Neuronal stem cell (in vitro differentiated cells): Measurements from ENCODE around the gene SHBG.

Experiments
- DNase-seq: peaks from one replicate; pipeline ENCODE4 v3.0.0-alpha.2; 2013; ENCODE audit warnings: low spot score
- H2AFZ ChIP-seq: one replicate; pipeline ENCODE4 v1.6.1; 2013; ENCODE audit warnings: mild to moderate bottlenecking, low read length, inconsistent platforms
- H2AK5ac ChIP-seq: 2 replicates; pipeline ENCODE4 v1.6.1; 2013; ENCODE audit warnings: low read depth, mild to moderate bottlenecking, inconsistent platforms, low read length, moderate library complexity, mixed read lengths
- H2BK120ac ChIP-seq: 2 replicates; pipeline ENCODE4 v1.6.1; 2013; ENCODE audit warnings: low read depth, mild to moderate bottlenecking, inconsistent platforms, low read length, moderate library complexity, mixed read lengths
- H2BK12ac ChIP-seq: one replicate; pipeline ENCODE4 v1.6.1; 2013; ENCODE audit warnings: low read length, inconsistent platforms
- H2BK15ac ChIP-seq: 2 replicates; pipeline ENCODE4 v1.6.1; 2013; ENCODE audit warnings: mild to moderate bottlenecking, low read length, inconsistent platforms, mixed read lengths
- H2BK5ac ChIP-seq: one replicate; pipeline ENCODE4 v1.6.1; 2013; ENCODE audit warnings: inconsistent platforms, mild to moderate bottlenecking, low read length, moderate library complexity
- H3K14ac ChIP-seq: one replicate; pipeline ENCODE4 v1.6.1; 2013; ENCODE audit warnings: low read length, inconsistent platforms
- H3K18ac ChIP-seq: 2 replicates; pipeline ENCODE4 v1.6.1; 2013; ENCODE audit warnings: low read length, inconsistent platforms
- H3K23ac ChIP-seq: 2 replicates; pipeline ENCODE4 v1.6.1; 2013; ENCODE audit warnings: low read depth, mild to moderate bottlenecking, mixed read lengths, low read length, inconsistent platforms; ENCODE audit not compliant: poor library complexity
- H3K27ac ChIP-seq: replicated peaks from 3 replicates; pipeline ENCODE4 v1.5.1; 2013; ENCODE audit warnings: low read length, inconsistent platforms
- H3K27me3 ChIP-seq, 3 experiments: 2 replicates each; pipeline ENCODE4 v1.6.1; 2013; ENCODE audit warnings: low read length in 3 of 3, mild to moderate bottlenecking in 2 of 3, inconsistent platforms in 1 of 3, low read depth in 1 of 3, mixed read lengths in 1 of 3, moderate library complexity in 1 of 3; ENCODE audit not compliant: control insufficient read depth in 3 of 3, insufficient read depth in 3 of 3
- H3K36me3 ChIP-seq, 2 donors: replicated peaks in 1 of 2; 2 replicates each; pipeline ENCODE4 v1.6.1; 2013; ENCODE audit warnings: low read length in 2 of 2; ENCODE audit not compliant: control insufficient read depth in 2 of 2, insufficient read depth in 2 of 2
- H3K4ac ChIP-seq: 2 replicates; pipeline ENCODE4 v1.6.1; 2013; ENCODE audit warnings: inconsistent platforms, mild to moderate bottlenecking, low read length, moderate library complexity
- H3K4me1 ChIP-seq, 2 donors: 1 replicate in 1 of 2; 2 replicates in 1 of 2; pipeline ENCODE4 v1.6.1; 2013; ENCODE audit warnings: low read length in 2 of 2, low read depth in 1 of 2; ENCODE audit not compliant: control insufficient read depth in 2 of 2, insufficient read depth in 1 of 2
- H3K4me2 ChIP-seq: one replicate; pipeline ENCODE4 v1.6.1; 2013; ENCODE audit warnings: mild to moderate bottlenecking, low read length, inconsistent platforms; ENCODE audit not compliant: insufficient read depth, poor library complexity, severe bottlenecking
- H3K4me3 ChIP-seq, 2 donors: 2 replicates each; pipeline ENCODE4 v1.5.1; 2013; ENCODE audit warnings: low read length in 2 of 2, mild to moderate bottlenecking in 2 of 2, inconsistent platforms in 1 of 2, moderate library complexity in 1 of 2
- H3K79me1 ChIP-seq: one replicate; pipeline ENCODE4 v1.6.1; 2013; ENCODE audit warnings: low read depth, mild to moderate bottlenecking, inconsistent platforms, low read length, moderate library complexity
- H3K9ac ChIP-seq: one replicate; pipeline ENCODE4 v1.6.1; 2013; ENCODE audit warnings: mild to moderate bottlenecking, low read depth, low read length, inconsistent platforms; ENCODE audit not compliant: poor library complexity
- H3K9me3 ChIP-seq, 2 donors: replicated peaks in 1 of 2; 2 replicates each; pipeline versions ENCODE3 to v1.6.1; 2013; ENCODE audit warnings: low read length in 2 of 2, mild to moderate bottlenecking in 2 of 2, inconsistent platforms in 1 of 2, low read depth in 1 of 2, mixed read lengths in 1 of 2, moderate library complexity in 1 of 2; ENCODE audit not compliant: control insufficient read depth in 2 of 2, insufficient read depth in 1 of 2
- H4K8ac ChIP-seq: one replicate; pipeline ENCODE4 v1.6.1; 2013; ENCODE audit warnings: low read depth, mild to moderate bottlenecking, inconsistent platforms, low read length, moderate library complexity
- H4K91ac ChIP-seq: one replicate; pipeline ENCODE4 v1.6.1; 2013; ENCODE audit warnings: low read length, low read depth, mild to moderate bottlenecking, inconsistent platforms; ENCODE audit not compliant: poor library complexity
- WGBS, 2 donors: extraction: QIAGEN DNeasy Blood & Tissue Kit; methylation state at CpG; one replicate each; pipeline ENCODE4 v1.1.7; 2013; ENCODE audit warnings: missing lambda C conversion rate in 2 of 2, mixed read lengths in 1 of 2; ENCODE audit not compliant: insufficient read length in 2 of 2, insufficient replicate concordance in 1 of 2; ENCODE audit errors: extremely low coverage in 2 of 2; 5-methylcytosine and 5-hydroxymethylcytosine counted together

Gene SHBG

GRCh38 chr17:7631398-7632380, 1.8 kb downstream of the SHBG start:
- no peak overlapping the region for H2AFZ ChIP-seq
- no peaks in the 10 kb centered on the region for H3K9me3 ChIP-seq
- H3K4me2 ChIP-seq = no peak overlapping the region
- DNase-seq = no peak
- H3K14ac ChIP-seq = no peak overlapping the region
- peaks cover 9 to 27% of the 10 kb centered on the region in 2 donors for H3K4me1 ChIP-seq
- no peak overlapping the region for H4K91ac ChIP-seq
- no peak overlapping the region for H4K8ac ChIP-seq
- H2BK120ac ChIP-seq = no peak overlapping the region
- H2BK15ac ChIP-seq = no peak overlapping the region
- peak overlapping the region; percentile 99 for H2AK5ac ChIP-seq
- no peaks in the 10 kb centered on the region for H3K79me1 ChIP-seq
- H3K9ac ChIP-seq = peak overlapping the region; percentile 30
- no peaks in the 10 kb centered on the region for H3K36me3 ChIP-seq
- no peak overlapping the region for H3K4ac ChIP-seq
- H3K27ac ChIP-seq = no peak overlapping the region
- H3K23ac ChIP-seq = no peak overlapping the region
- no peaks in the 10 kb centered on the region for H3K27me3 ChIP-seq
- H2BK5ac ChIP-seq = peak overlapping the region; percentile 16
- H3K18ac ChIP-seq = no peak overlapping the region
- H3K4me3 ChIP-seq = no peak overlapping the region
- no peak overlapping the region for H2BK12ac ChIP-seq
- no CpG with 5 or more reads among the region's 11 CpGs for WGBS, 2 donors

- no peak overlapping the region for H3K4ac ChIP-seq
- no peaks in the 10 kb centered on the region for H3K27me3 ChIP-seq
- no peaks in the 10 kb centered on the region for H3K79me1 ChIP-seq
- no peak overlapping the region for H4K91ac ChIP-seq
- no peak overlapping the region for H3K4me2 ChIP-seq
- H2BK5ac ChIP-seq = no peak overlapping the region
- no peaks in the 10 kb centered on the region for H3K36me3 ChIP-seq
- no peak overlapping the region for H4K8ac ChIP-seq
- H2BK120ac ChIP-seq = no peak overlapping the region
- no CpG with 5 or more reads among the region's 6 CpGs for WGBS, 2 donors
- H3K4me3 ChIP-seq = no peak overlapping the region
- H3K27ac ChIP-seq = no peak overlapping the region
- peak overlapping the region; percentile 65 for H3K9ac ChIP-seq
- no peak overlapping the region for H2AK5ac ChIP-seq
- H3K14ac ChIP-seq = no peak overlapping the region
- peaks cover 7 to 27% of the 10 kb centered on the region in 2 donors for H3K4me1 ChIP-seq
- no peaks in the 10 kb centered on the region for H3K9me3 ChIP-seq
- H2AFZ ChIP-seq = no peak overlapping the region
- H2BK15ac ChIP-seq = peak overlapping the region; percentile 42
- H2BK12ac ChIP-seq = no peak overlapping the region
- H3K23ac ChIP-seq = peak overlapping the region; percentile 40
- peak overlapping the region; percentile 36 for H3K18ac ChIP-seq
- no peak for DNase-seq
These were observed 2.6 kb downstream of the SHBG start for GRCh38 chr17:7632492-7632894.

GRCh38 chr17:7633093-7633492, 3.2 kb downstream of the SHBG start:
- no peak overlapping the region for H3K4ac ChIP-seq
- no peaks in the 10 kb centered on the region for H3K79me1 ChIP-seq
- no peak overlapping the region for H2BK5ac ChIP-seq
- no peak for DNase-seq
- H3K4me3 ChIP-seq = no peak overlapping the region
- H2BK120ac ChIP-seq = no peak overlapping the region
- H3K9ac ChIP-seq = no peak overlapping the region
- H4K8ac ChIP-seq = no peak overlapping the region
- H3K4me1 ChIP-seq = peaks cover 6 to 25% of the 10 kb centered on the region in 2 donors
- H3K18ac ChIP-seq = no peak overlapping the region
- H3K27me3 ChIP-seq = no peaks in the 10 kb centered on the region
- H3K23ac ChIP-seq = no peak overlapping the region
- no peak overlapping the region for H3K4me2 ChIP-seq
- no peak overlapping the region for H3K14ac ChIP-seq
- H2AFZ ChIP-seq = no peak overlapping the region
- H3K36me3 ChIP-seq = no peaks in the 10 kb centered on the region
- no CpG with 5 or more reads among the region's 2 CpGs for WGBS, 2 donors
- no peak overlapping the region for H2AK5ac ChIP-seq
- H2BK12ac ChIP-seq = no peak overlapping the region
- H3K9me3 ChIP-seq = no peaks in the 10 kb centered on the region
- H4K91ac ChIP-seq = no peak overlapping the region
- no peak overlapping the region for H3K27ac ChIP-seq
- peak overlapping the region; percentile 42 for H2BK15ac ChIP-seq

GRCh38 chr17:7634384-7634783, 4.4 kb downstream of the SHBG start:
- Histone ChIP-seq H4K91ac (no peak overlapping the region), H4K8ac (no peak overlapping the region), H3K27ac (no peak overlapping the region), H2AK5ac (no peak overlapping the region), H3K14ac (no peak overlapping the region), H2BK15ac (no peak overlapping the region), H2BK120ac (no peak overlapping the region), H3K4me3 (no peak overlapping the region), H3K9me3 (no peaks in the 10 kb centered on the region), H2BK5ac (no peak overlapping the region), H3K4me1 (peaks cover 6 to 25% of the 10 kb centered on the region in 2 donors), H3K9ac (no peak overlapping the region), H3K27me3 (no peaks in the 10 kb centered on the region), H2BK12ac (no peak overlapping the region), H2AFZ (peak overlapping the region; percentile 74), H3K79me1 (no peaks in the 10 kb centered on the region), H3K23ac (no peak overlapping the region), H3K36me3 (no peaks in the 10 kb centered on the region), H3K4me2 (no peak overlapping the region), H3K18ac (no peak overlapping the region), H3K4ac (no peak overlapping the region)
- no CpG with 5 or more reads among the region's 5 CpGs for WGBS, 2 donors
- DNase-seq = peak; percentile 43
